T-helper 2 cell (primary cell): ENCODE data around the gene NANOS3.
A peak's percentile ranks its signal among the peaks of the same experiment; 100 is the strongest.

Experiments used
- DNase-seq, 5 experiments: peaks; one replicate each; pipeline versions ENCODE4 v3.0.0 to v3.0.0-alpha.2; 2012 to 2022

NANOS3 gene

DNA sequence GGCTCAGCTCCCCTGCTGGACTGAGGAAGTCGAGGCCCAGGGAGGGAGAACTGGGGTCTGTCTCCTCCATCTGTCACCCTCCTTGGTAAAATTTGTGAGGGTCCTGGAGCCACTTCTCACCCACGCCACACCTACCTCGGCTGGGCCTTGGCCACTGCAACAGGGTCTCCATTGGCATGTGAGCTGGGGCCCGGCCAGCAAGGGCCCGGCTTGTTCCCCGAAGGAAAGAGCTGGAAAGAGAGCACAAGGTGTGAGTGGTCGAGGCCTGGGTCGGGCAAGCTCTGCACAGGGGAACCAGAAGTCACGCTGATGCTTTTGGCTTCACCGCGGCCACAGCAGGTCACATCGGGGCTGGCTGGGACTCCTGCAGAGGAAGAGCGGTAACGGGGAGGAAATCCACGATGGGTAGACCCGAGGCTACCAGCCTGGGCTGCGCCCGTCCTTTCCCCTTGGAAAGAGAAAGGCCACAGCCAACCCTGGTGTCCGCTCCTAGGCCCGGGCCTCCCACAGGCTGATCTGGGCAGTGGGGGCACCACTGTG, 9.0 kb downstream of the NANOS3 start:
- DNase-seq = no peak

DNA sequence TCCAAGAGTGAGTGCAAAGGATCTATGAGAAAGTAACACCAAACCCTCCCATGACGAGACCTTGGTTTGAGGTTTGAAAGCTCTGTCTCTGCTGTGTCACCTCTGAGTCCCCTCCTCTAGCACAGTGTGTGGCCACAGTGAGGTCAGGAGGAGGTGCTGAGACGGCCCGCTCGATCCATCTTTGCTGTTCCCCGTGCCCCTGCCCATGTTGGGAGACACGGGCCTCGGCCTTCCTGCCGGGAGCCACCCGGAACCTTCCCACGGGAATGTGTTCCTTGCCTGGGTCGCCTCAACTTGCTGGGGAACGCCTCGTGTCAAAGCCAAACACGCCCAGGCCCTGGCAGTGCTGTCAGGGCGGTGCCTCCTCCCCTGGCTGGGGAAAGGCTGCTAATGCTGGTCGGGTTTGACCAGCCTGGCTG, 10.1 kb downstream of the NANOS3 start:
- DNase-seq = peak in 2 of 5 experiments; percentile 40 to 77

DNA sequence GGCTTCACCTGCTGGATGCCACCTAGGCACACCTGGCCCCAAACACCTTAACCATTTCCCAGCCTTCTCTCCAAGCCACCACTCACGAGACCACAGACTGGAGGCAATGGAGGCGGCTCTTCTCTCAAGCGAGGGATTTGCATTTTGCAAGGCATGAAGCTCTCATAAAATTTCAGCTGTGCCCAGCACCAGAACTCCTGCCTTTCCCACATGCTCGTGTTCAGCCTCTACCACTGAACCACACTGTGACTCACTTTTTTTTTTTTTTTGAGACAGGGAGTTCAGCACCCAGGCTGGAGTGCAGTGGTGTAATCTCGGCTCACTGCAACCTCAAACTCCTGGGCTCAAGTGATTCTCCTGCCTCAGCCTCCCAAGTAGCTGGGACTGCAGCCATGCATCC, 10.6 kb downstream of the NANOS3 start:
- DNase-seq = peak in 1 of 5 experiments; percentile 46

DNA sequence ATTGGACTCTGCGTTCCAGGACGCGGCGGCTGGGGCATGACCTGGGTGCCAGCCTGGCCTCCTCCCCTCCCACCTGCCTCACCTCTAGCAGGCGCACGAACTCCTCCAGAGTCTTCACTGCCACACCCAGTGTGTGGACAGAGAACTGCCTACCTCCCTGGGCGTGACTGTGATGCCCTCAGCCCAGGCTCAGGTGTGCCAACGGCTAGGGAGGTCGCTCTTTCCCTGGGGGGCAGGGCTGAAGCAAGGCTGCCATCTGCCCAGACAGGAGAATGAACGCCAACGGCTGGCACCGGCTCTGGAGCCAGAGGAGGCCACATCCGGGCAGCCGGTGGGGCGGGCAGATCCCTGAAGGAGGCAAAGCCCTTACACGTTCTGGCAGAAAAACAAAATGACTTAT, 11.3 kb downstream of the NANOS3 start:
- DNase-seq = no peak

DNA sequence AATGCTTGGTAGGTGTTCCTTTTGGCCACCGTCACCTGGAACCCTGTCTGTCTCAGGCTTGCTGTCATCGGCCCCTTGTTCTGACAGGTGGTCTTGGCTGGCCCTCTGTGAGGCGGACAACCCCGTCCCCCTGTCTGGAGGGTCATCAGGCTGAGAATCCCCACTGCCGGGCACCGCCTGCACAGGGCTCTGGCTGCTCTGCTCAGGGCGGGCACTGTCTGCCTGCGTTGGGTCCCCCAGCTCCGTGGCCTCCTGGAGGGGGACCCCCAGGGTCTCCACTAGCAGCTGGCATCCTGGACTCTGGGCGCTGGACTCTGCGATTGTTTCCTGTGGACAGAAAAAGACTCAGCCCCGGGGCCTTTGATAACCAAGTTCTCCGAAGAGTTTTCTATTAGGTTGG, 13.2 kb downstream of the NANOS3 start:
- DNase-seq = no peak

DNA sequence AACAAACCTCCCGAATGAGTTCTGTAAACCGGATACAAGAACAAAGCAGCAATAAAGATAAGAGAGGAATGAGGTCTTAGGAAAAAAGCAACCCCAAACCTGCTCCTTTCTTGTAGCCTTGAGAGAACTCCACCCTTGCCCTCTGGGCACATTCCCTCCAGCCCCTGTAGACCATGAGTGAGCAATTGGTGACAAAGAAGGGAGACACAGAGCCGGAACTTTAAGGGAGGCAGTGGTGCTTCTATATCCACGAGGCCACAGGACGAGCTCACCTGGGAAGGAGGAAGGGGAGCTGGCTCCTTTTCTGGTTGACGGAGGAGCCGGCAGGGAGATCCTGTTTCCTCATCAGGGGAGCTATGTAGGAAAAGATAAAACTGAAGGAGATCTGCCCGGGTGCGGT, 15.9 kb downstream of the NANOS3 start:
- no peak for DNase-seq

DNA sequence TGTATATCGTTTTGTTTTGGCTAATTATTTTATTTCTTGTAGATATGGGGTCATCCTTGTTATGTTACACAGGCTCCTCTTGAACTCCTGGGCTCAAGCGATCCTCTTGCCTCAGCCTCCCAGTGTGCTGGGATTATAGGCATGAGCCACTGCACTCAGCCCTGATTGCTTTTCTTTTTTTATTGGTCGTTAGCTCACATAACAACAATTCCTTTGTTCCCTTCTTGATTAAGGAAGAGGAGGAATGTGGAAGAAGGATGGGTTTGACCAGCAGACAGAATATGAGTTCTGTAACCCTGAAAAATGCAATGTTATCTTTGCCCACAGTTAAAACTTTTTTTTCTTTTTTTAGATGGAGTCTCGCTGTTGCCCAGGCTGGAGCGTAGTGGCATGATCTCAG, 17.6 kb downstream of the NANOS3 start:
- DNase-seq = no peak

DNA sequence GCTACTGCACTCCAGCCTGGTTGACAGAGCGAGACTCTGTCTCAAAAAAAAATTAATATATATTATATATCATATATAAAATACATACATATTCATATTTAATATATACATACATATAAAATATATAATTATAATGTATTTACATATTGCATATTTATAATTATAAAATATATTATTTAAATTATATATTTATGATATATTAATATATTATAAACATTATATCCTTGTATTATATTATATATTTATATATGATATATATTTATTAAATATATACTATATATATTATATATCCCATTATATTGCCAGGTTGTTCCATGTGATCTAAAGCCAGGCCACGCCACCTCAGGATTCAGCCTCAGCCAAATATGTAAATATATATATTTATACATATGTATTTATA, 19.3 kb downstream of the NANOS3 start:
- no peak for DNase-seq

DNA sequence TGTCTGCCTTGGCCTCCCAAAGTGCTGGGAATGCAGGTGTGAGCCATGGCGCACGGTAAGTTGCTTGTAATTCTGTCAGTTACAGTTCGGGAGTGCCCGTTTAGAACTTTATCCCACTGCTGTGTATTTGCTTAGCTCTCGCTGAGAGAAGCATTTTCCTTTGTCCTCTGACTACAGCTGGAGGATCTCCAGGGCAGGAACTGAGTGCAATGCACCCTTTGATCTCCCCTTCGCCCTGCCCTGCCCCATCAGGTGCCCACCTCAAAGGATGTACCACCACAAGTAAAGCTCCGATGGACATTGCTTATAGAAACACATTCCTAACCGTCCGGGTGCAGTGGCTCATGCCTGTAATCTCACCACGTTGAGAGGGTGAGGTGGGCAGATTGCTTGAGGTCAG, 22.5 kb downstream of the NANOS3 start:
- no peak for DNase-seq

DNA sequence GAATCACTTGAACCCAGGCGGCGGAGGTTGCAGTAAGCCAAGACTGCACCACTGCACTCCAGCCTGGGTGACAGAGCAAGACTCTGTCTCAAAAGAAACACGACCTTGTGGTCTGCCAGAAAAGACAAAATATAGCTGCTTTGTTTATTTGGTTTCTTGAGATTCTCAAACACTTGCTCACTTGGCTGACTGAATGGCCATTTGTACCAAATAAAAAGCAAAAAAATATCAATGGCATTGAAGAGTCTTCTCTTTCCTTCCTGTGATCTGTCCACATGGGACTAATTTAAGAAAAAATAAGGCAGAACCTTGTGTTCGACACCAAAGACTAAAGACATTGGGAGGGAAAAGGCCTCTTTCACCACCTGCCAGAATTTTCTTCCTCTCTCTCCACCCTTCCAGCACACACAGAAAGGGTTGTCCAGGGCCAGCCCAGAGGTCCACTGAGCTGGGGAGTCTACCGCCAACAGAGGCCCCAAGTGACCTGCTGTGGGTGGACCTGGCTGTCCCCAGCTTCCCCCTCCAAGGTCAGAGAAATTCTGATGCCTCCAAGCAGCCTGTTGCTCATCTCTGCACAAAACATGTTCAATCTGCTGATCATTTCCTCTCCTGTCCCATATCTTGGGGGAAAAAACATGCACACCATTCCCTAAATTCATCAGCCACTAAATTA, 23.1 kb downstream of the NANOS3 start:
- DNase-seq = no peak

DNA sequence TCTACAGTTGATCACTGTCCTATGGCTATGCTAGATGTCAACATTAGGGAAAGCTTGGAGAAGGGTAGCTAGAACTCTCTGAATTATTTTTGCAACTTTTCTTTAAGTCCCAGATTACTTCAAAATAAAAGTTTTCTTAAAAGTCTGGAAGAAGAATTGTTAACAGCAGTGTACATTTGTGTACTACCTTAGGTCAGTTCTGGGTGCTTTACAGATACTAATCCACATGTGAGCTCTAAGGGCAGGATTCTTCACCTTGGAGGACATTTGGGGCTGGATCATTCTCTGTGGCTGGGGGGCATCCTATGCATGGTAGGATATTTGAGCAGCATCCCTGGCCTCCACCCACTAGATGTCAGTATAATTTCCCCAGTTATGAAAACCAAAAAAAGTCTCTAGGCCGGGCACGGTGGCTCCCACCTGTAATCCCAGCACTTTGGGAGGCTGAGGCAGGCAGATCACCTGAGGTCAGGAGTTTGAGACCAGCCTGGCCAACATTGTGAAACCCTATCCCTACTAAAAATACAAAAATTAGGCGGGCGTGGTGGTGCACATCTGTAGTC, 26.1 kb downstream of the NANOS3 start:
- peak in 2 of 5 experiments; percentile 21 to 65 for DNase-seq

DNA sequence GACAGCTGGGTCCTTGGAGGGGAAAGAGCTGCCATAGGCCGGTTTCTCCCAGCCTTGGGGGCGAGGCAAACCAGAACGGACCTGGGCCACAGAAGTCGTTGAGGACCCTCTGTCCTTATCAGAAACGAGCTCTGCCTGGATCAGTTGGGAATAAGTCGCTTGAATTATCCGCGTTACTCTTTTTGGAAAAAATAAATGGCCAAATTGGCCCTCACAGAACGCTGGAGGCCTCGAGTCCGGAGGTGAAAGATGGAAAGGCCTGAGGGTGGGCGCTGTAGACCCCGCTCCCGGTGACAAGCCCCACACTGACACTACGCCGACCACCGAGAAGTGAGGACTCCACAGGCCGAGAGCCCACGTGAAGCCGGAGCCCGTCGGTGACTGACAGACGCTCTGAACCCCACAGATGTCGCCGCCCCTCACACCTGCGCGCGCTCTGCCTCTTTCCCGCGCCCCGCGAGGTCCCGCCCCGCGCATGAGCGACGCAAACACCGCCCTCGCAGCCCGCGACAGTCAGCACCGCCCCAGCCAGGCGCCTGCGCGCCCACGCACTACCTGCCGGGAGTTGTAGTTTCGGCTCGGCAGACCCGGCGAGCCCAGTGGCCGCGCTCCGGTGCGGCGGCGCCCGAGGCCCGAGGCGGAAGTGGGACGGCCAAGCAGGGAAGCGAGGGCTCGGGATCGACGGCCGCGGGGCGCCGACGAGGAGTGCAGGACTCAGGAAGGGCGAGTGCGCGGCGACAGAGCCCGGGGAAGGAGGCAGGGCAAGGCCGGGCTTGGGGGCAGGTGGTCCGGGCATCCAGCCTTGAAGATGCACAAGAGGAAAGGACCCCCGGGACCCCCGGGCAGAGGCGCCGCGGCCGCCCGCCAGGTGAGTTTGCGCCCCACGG, 28.9 kb downstream of the NANOS3 start, which contains the start of the genes BRME1 and CC2D1A:
TSS of gene BRME1 (minus strand) at position 484 of the 887 bp plus-strand sequence. CDS start 1,225 bp downstream, outside the sequence.
TSS of gene CC2D1A (plus strand) at position 568 of the 887 bp plus-strand sequence. CDS start at position 809, 241 bp downstream.
- DNase-seq = peak; percentile 85 to 95 (median 93)

DNA sequence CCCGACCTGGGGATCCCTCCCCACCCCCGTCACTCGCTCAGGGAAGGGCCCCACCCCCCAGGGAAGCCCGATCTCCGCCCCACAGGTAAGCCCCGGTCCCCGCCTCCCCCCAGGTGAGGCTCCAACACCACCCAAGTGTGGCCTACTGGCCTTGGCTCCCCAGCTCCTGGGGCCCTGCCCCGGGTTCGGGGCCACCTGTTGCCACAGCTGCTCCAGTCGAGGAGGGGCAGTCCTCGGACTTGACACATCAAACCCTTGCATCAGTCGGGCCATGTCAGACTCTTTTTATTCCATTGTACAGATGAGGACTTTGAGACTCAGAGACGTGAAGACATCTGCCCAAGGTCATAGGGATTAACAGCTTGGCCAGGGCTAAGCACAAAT, 29.6 kb downstream of the NANOS3 start:
- peak in 2 of 5 experiments; percentile 23 to 30 for DNase-seq

DNA sequence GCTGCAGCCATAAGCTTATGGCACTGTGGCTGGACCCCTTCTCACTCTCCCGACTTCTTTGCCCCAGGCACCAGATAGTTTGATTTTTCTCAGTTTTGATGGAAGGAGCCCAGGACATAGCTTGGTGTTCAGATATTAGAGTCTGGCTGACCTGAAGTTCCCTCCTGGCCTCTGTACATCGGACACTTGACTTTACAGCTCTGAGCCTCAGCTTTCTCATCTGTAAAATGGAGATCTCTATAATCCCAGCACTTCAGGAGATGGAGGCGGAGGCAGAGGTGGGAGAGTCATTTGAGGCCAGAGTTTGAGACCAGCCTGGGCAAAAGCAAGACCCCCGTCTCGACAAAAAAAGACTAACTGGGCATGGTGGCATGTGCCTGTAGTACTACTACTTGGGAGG, 30.0 kb downstream of the NANOS3 start:
- no peak for DNase-seq

DNA sequence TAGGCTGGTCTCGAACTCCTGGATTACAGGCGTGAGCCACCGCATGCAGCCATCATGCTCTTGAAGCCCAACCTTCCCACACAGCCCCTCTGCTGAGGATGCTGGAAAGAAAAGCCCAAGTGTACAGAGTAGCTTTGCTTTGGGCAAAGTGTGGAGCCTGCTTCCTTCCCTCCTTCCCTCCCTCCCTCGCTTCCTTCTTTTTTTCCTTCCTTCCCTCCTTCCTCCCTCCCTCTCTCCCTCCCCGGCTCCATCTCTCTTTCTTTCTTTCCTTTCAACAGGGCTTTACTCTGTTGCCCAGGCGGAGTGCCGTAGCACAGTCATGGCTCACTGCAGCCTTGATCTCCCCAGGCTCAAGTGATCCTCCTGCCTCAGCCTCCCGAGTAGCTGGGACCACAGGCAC, 31.7 kb downstream of the NANOS3 start:
- no peak for DNase-seq

DNA sequence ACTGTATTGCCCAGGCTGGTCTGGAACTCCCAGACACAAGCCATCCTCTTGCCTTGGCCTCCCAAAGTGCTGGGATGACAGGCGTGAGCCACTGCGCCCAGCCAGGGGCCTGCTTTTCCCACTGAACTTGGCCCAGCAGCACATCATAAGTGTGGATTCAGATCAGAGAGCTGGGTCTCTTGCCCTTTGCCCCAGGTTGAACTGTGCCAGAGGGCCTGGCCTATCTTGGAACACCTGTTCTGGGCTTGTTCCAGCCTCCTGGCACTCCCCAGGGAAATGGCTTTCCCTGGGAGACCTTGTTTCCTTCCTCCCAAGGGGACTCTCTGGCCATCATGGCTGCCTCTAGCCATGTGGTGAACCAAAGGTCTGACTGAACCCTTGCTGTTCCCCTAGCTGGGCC, 32.5 kb downstream of the NANOS3 start:
- no peak for DNase-seq

DNA sequence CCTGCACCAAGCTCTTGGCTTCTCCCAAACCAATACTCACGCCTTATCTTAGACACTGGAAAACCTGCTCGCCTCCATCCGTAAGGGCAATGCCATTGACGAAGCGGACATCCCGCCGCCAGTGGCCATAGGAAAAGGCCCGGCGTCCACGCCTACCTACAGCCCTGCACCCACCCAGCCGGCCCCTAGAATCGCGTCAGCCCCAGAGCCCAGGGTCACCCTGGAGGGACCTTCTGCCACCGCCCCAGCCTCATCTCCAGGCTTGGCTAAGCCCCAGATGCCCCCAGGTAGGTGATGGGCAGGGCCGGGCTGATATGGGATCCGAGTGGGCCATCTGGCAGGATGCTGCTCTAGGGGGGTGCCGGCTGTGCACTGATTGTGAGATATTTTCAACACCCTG, 36.4 kb downstream of the NANOS3 start:
- no peak for DNase-seq

DNA sequence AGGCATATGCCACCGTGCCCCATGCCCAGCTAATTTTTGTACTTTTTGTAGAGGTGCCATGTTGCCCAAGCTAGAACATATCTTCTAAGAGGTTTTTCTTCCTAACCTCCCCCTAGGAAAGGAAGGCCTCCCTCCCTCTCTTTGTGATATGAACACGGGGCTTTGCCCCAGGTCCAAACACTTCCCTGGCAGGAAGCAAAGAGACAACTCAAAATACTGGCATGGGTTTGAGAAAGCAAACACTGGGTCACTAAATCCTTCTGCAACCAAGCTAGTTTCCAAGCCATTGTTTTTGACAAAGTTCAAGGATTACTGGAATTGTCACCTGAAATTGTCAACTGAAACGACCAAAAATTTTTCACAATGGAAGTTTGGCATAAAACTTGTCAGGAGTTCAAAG, 37.8 kb downstream of the NANOS3 start:
- DNase-seq = no peak

DNA sequence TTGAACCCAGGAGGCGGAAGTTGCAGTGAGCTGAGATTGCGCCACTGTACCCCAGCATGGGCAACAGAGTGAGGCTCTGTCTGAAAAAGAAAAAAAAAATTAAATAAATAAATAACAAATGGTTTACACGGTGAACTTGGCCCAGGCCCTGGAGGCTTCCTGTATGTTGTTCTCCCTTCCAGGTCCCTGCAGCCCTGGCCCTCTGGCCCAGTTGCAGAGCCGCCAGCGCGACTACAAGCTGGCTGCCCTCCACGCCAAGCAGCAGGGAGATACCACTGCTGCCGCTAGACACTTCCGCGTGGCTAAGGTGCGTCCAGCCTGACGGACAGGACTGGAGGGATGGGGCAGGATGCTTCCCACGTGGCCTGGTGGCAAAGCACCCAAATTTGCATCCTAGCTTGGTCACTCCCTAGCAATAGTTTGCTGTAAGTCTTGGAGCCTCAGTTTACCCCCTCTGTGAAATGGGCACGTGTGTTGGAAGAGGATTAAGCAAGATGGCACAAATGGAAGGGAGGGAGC, 41.0 kb downstream of the NANOS3 start:
- DNase-seq = no peak

DNA sequence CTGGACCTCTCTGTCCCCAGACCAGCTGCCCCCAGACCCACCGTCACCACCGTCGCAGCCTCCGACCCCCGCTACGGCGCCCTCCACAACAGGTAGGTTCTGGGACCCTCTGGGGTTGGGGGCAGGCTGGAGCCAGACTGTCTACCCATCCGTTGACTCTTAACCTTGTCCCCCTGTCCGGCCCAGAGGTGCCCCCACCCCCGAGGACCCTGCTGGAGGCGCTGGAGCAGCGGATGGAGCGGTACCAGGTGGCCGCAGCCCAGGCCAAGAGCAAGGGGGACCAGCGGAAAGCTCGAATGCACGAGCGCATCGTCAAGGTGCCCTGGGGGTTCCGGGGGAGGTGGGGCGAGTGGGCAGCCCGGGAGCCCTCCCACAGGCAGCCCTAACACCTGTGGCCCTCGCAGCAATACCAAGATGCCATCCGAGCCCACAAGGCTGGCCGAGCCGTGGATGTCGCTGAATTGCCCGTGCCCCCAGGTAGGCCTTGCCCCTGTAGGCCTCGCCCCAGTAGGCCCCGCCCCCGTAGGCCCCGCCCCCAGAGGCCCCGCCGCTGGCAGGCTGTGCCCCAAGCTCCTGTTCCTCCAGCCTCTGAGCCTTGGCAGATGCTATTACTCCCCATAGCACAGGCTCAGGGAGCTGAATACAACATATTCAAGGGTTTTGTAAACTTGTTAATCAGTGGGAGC, 41.9 kb downstream of the NANOS3 start:
- no peak for DNase-seq

DNA sequence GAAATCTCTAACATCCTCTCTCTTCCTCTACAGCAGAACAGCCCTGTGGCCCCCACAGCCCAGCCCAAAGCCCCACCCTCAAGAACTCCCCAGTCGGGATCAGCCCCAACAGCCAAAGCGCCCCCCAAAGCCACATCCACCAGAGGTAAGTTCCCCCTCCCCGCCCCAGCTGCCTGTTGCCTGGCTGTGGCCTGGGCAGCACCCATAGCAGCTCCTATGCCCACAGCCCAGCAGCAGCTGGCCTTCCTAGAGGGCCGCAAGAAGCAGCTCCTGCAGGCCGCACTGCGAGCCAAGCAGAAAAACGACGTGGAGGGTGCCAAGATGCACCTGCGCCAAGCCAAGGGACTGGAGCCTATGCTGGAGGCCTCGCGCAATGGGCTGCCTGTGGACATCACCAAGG, 43.6 kb downstream of the NANOS3 start:
- DNase-seq = no peak
